ENCODE results near the gene SYNM.

- no peak for TF ChIP-seq CTCF (IDR thresholded peaks at IDR 0.05)
- TF ChIP-seq EZH2 (IDR thresholded peaks at IDR 0.05; ENCODE audit: borderline replicate concordance, insufficient read depth, low read depth, low read length, poor library complexity, severe bottlenecking): no peak
These were observed 9.3 kb upstream of the SYNM start for GRCh38 chr15:99095626-99096025.
